HG03066 (cell line): Measurements from ENCODE around the gene C1orf185.
"Not testable (repeated sequence)": the region's sequence is repeated elsewhere in the genome, so short reads cannot be mapped to it uniquely, and the experiment has no call there.

ENCODE experiments used
- ATAC-seq: cut with Tn5 transposase; IDR thresholded peaks from one replicate; pipeline ENCODE4 v1.9.1; 2021; ENCODE audit warnings: low read depth; ENCODE audit not compliant: unreplicated experiment

Gene C1orf185

DNA sequence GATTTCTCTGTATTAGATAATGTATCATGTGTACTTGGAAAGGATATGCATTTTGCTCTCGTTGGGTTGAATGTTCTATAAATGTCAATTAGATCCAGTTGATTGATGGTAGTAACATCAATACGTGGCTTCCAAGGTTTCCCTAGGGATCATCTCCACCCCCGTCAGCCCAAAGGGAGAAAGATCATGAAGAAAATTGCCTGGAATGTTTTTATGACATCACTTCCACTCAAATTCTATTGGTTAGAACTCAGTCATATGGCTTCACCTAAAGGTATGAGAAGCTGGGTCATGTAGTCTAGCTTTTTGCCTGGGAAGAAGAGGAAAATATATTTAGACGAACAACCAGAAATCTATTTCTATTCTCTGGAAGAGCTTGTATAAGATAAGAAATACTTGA, at the start of gene C1orf185:
C1orf185 (plus strand) TSS at position 253 of the 400 bp plus-strand sequence; CDS start at position 259, 6 bp downstream.
- ATAC-seq, result no peak

DNA sequence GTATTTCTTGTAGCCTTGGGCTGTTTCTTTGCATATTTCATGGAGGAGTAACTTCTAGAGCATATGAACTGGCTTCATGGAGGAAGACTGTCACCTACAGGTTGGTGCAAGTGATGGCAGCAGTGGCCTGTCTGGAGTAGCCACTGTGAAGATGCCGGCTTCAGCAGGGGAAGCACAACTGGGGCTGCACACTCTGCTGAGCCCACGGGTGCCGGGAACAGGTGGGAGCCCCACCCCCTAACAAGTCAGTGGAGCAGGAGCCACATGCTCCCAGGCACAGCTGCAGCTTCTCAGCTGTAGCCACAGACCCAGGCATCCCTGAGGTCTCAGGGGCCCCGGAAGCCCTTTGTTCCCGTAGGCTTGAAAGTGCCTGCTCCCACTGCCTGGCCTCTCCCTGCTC, 43.2 kb upstream of the C1orf185 start:
- ATAC-seq, result no peak

DNA sequence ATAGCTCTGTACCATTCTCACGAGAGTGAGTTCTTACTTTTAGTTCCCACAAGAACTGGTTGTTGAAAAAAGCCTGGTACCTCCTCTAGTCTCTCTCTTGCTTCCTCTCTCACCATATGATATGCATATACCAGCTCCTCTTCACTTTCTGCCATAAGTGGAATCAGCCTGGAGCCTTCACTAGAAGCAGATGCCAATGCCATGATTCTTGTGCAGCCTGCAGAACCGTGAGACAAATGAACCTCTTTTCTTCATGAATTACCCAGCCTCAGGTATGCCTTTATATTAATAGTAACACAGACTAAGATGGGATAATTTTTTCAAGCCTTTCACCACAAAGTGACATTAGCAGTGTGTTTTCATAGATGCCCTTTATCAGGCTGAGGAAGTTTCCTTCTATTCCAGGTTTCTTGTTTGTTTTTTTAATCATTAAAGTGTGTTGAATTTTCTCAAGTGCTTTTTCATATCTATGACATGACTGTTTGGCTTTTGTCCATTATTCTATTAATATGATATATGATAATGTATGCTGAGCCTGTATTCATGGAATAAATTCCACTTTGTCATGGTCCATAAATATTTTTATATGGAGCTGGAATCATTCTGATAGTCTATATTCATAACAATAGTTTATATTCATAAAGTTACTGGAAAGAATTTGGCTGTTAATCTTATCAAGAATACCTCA, 40.7 kb upstream of the C1orf185 start:
- no peak for ATAC-seq

DNA sequence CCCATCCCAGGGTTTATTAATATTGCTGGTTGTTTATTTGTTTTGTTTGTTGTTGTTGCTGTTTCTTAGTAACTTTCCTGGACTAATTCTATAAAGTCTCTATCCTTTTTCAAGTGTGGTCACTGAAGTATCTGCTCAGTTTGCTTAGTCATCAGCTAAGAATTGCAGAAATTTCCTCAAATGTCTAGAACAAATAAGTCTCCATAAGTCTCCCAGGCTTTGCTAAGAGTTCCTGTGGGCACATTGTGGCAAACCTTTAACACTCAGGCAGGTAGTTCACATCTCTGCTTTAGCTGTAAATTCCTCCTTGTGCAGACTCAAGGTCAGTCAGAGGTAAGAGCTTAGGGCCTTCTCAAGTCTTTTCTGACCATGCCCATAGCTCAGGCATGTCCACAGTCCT, 38.9 kb upstream of the C1orf185 start:
- ATAC-seq, result no peak

DNA sequence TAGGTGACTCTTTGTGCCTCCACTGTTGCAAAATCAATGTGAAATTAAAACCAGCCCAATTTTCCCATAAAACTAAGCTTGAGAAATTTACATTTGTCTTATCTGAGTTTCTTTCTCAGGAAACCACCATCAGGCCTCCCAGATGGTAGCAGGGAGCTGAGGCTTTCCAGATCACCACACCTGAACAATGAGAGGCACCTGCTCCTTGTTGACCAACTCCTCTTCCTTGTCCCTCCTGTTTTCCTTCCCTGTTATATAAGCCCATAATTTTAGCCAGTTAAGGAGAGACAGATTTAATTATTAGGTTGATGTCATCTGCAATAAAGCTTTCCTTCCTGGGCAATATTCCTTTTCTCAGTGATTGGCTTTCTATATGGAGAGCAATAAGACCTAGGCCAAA, 32.0 kb upstream of the C1orf185 start:
- ATAC-seq, result no peak

DNA sequence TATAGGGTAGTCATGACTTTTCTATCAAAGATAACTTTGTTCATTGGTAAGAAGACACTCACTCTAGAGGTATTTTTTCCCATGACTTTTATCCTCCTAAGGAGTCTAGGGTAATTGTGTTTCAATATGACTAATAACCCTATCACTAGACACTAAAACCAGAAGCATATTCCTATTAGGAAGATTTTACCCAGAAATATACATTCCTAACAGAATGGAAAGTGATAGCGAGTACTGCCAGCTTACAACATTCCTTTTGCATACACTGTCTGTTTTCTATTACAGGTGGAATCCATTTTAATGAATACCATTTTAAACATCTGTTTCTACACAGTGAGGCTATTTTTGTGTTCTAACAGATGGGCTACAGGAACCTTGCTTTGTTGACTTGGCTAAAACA, 31.4 kb upstream of the C1orf185 start:
- no peak for ATAC-seq

DNA sequence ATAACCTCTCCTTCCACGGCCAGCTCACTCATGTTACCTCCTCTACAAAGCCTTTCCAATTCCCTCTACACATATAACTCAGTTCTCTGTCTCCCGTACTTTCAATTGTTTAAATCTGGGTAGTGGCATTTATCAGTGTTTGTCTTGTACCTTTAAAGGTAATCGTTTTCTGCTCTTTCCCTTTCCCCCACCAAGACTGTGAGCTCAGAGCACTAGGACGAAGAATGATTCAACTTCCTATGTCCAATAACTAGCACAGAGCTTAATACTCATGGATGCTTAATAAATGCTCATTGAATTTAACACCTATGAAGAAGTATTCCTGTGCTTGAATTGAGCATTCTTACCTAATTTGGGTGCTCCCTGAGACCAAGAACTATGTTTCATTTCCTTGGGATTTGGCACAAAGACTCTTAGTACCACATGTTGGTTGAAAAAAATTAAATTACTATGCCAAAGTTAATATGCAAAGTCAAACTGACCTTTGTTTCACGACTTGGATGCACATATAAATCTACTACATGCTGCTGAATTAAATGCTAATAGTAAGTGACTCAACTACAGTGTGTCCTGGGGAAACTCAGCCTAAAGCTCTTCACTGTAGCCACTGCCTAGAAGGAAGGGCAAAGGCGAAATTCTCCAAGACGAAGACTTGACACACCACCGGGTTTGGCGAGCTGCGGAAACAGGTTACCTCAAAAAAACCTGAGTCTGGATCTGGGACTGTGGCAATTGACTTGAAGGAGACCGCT, 30.6 kb upstream of the C1orf185 start:
- ATAC-seq, result no peak

DNA sequence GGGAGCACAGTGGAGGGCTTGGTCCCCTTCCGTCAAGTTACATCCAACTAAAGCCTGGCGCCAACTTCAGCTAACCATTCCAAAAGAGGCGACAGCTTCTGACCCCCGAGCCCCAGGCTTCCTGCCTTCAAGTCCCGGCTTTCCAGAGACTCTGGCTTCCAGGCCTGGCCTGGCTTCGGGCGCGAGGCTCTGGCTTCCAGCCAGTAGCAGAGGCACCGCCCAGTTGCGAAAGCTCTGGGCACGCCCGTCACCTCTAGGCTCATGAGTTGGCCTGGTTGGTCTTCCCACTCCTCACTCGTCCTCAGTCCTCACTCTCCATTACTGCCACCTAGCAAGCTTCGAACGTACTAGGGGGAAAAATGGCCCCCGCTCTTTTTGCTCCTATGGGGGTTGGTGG, 30.0 kb upstream of the C1orf185 start:
- no peak for ATAC-seq

DNA sequence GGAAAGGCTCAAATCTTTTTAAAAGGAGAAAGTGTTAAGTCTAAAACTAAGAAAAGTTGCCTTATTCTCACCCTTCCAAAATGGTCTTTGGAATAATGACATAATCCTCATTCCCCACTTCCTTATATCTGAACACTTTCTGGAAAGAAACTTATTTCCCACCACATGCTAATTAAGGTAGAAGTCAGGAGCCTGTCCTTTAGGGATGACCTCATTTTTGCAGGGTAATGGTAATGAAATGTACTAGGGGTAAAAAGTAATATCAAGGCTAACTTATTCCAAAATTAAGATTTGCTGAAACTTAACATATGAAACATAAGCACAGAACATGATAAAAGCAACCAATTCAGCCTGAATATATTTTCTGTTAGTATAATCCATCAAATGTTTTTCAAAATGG, 29.4 kb upstream of the C1orf185 start:
- no peak for ATAC-seq

DNA sequence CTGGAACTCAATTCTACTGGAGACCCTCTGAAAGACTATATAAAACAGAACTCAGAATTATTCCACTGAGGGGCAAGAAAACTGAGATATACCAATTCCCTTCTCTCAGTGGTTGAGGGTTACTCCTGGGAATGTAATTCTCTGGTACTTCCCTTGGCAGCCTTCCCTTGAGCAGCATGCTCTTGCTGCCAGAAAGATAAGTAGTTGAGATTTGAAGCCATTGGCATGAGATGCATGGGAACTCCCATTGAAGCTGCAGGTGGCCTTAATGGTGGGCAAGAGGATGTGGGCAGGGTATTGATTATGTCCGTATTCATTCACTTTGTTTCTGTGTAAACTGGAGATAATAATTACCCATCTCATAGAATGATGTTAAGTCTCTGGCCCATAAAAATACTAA, 28.6 kb upstream of the C1orf185 start:
- ATAC-seq, result no peak

DNA sequence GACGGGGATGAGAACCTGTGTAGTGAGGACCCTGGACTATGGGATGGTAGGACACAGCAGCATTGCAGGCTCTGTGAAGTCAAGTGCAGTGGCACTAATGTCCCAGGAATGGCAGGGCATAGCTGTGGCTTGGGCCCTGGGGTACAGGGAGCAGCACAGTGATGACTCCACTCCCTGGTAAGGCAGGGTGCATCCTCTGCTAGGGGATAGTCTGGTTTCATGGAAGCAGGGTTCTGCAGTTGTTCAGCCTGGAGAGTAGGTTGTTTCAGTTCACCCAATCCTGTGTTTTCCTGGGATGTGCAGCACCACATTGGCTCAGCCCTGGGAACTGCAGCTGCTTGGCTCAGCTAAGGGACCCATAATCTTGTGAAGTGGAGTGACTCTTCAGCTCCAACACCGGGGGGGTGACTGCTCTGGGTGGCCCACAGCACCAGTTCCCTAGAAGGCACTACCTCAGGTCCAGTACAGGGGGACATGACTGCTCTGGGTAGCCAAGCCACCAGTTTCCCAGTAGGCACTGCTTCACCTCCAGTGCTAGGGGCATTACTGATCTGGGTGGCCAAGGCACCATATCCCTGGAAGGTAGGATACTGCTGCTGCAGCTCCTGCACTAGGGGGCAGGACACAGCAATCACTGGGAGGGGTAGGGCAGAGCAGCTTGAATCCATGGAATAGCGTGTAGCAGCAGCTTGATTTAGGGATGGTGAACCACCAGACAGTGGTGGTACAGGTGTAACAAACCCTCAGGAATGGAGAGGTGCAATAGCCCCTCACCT, 15.3 kb upstream of the C1orf185 start:
- no peak for ATAC-seq

DNA sequence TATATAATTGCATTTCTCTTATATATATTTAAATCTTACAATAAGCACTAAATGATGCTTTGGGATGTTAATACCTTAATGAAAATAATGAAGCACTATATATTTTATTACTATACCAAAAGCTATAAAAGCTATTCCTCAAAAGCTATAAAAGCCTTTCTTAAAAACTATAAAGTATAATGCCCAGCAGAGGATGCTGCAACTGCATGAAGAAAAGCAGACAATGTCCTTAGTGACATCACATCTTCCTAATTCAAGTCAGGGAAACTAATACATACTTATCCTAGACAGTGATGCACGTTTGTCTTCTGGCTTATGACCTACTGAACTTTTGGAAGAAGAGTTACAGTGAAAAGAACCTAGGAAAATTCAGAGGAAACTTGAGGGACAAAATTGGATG, 13.6 kb upstream of the C1orf185 start:
- no peak for ATAC-seq

DNA sequence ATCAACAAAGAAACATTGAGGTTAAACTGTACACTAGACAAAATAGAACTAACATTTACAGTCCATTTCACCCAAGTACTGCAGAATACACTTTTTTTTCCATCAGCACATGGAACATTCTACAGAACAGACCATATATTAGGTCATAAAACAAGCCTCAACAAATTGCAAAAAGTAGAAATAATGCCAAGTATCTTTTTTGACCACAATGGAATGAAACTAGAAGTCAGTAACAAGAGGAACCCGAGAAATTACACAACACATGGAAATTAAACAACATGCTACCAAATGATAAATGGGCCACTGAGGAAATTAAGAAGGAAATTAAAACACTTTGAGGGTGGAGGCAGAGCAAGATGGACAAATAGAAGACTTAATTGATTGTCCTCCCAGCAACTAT, 8.4 kb upstream of the C1orf185 start:
- ATAC-seq, result no peak

DNA sequence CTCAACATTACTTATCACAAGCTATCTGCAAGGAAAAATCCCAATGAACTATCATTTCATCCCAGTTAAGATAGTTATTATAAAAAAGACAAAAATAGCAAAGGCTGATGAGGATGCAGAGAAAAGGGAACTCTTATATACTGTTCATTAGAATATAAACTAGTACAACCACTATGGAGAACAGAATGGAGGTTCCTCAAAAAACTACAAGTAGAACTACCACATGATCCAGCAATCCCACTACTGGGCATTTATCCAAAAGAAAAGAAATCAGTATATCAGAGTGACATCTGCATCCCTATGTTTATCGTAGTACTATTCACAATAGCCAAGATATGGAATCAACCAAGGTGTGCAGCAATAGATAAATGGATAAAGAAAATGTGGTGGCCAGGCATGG, 4.9 kb upstream of the C1orf185 start:
- ATAC-seq, result no peak

DNA sequence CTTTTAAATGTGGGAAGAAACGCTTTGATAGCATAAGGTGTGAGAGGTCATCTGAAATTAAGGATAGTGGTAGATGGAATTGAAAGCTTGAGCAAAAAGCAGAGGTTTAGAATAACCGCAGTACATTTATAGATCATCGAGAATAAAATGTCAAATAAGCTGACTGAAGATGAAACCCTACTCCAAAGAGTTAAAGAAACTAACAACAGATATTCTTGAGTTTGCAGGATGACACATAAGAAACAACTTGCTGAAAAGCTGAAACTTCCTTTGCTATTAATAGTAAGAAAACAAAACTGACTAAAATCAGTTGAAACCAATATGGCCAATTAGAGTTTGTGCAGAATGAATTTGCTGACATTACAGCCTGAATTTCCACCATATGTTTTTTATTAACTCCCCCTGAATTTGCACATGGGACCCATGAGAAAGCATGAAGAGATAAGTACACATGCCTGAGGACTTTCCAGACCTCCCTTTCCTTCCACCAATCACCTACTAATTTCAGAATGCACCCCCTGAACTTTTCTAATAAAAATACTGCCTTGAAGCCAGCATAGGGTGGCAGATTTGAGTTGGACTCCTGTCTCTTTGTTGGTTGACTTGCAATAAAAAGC, 1.7 kb upstream of the C1orf185 start:
- no peak for ATAC-seq

DNA sequence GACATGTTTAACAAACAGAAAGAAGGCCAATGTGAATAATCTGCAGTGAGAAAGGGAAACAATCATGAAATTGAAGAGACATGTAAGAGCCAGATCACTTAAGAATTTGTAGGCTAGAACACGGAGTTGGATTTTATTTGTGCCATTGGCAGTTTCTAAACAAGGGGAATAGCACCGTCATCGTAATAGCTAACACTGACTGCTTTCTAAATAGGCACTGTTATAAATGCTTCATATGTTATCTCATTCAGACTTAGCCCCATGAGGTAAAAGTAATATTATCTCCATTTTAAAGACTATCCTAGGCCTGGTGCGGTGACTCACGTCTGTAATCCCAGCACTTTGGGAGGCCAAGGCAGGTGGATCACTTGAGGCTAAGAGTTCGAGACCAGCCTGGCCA, 12.1 kb downstream of the C1orf185 start:
- ATAC-seq, result no peak

DNA sequence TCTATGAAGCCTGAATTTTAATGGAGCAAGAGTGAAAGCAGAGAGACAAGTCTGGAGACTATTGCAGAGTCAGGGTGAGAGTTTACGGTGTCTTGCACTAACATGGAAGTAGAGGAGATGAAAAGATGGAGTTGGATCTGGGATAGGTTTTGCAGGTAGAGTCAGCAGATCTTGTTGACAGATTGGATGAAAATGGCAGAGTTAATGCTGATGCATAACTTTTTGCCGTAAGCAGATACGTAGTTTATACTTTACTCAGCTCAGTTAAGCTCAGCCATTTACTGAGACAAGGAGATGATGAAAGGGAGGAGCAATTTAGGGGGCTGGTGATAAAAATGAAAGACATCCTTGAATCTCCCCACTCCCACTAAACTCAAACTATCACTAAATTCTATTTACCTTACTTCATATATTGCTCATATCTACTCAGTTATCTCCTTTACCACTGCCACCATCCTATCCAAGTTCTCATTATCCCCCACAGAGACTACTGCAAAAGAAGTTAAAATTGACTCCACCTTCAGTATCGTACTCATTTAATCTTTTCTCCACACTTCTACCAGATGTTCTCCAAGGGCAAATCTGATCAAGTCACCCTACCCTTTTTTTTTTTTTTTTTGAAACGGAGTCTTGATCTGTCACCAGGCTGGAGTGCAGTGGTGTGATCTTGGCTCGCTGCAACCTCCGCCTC, 13.8 kb downstream of the C1orf185 start:
- ATAC-seq, result no peak

DNA sequence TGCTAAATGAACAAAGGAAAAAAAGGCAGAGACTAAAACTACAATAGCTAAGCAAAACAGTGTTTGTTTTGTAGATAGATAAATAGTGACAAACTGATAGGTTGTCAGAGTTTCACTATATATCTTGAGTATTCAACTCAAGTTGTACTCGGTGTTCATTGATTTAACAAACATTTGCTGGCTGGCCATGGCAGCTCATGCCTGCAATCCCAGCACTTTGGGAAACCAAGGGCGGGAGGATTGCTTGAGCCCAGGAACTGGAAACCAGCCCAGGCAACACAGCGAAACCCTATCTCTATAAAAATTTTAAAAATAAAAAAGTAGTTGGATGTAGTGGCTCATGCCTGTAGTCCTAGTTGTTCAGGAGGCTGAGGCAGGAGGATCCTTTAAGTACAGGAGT, 17.3 kb downstream of the C1orf185 start:
- no peak for ATAC-seq

DNA sequence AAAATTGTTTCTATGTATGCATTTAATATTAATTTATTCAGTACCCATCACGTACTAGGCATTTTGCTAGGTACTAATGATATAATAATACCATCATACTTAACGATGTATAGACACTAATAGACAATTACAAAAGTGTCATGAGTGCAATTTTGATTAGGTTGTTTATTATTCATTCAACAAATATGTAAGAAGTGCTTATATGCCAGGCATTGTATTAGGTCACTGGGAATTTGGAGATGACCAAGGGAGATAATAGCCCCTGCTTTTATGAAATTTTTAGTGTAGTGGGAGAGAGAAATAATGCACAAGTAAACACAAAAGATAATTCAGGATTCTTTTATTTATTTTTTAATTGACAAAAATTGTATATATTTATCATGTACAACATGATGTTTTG, 18.6 kb downstream of the C1orf185 start:
- ATAC-seq, result no peak

DNA sequence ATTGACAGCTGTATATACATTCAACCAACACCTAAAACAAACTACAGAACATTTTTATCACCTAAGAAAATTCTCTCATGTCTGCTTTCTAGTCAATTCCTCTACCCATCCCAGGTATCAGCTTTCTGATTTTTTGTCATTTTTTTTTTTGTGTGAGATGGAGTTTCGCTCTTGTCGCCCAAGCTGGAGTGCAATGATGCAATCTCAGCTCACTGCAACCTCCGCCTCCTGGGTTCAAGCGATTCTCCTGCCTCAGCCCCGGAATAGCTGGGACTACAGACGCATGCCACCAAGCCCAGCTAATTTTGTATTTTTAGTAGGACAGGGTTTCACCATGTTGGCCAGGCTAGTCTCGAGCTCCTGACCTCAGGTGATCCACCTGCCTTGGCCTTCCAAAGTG, 25.1 kb downstream of the C1orf185 start:
- not testable (repeated sequence) for ATAC-seq

DNA sequence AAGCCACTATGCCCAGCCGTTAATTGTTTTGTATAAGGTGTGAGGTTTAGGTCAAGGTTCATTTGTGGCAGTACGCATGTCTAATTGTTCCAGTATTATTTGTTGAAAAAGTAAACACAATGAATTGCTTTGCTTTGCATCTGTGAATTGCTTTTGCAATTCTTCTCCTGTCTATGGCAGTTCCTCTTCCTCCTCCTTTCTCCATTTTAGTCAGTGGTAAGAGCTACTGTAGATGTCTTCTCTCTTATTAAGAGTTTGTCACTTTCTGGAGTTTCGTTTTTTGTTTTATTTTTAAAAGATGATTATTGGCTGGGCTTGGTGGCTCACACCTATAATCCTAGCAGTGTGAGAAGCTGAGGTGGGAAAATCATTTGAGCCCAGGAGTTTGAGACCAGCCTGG, 29.2 kb downstream of the C1orf185 start:
- no peak for ATAC-seq
